Measurements from ENCODE around the gene MYEF2. TPM values are rescaled to one million over a fixed set of nuclear protein-coding genes. Genes with fewer than 3 reads are reported as not detected.

Gene MYEF2
- total and polyA plus RNA-seq, 2 donors (not counting 3 experiments of a cell fraction or from before 2014, with no cell fraction given), result 11.6 to 54.8 TPM

GRCh38 chr15:48153526-48153925 lies 24.6 kb downstream of the MYEF2 start:
- Histone ChIP-seq H3K79me2 (ENCODE audit: control insufficient read depth, insufficient read depth, low read length) (no peaks in the 10 kb centered on the region), H3K27ac (ENCODE audit: insufficient read depth, low read depth, low read length) (no peak overlapping the region), H3K4me3 (replicated peaks in 1 of 3; ENCODE audit: insufficient read depth in 1 of 3, low read depth in 1 of 3, low read length in 3 of 3) (no peak overlapping the region), H3K9me3 (replicated peaks; ENCODE audit: control insufficient read depth, insufficient read depth, low read length) (no peaks in the 10 kb centered on the region), H4K20me1 (replicated peaks; ENCODE audit: control insufficient read depth, extremely low read depth, insufficient read depth, low read length) (no peaks in the 10 kb centered on the region), H3K4me2 (ENCODE audit: insufficient read depth, low read length) (no peak overlapping the region), H3K4me1 (ENCODE audit: control insufficient read depth, extremely low read depth, insufficient read depth, low read length) (peaks cover 29% of the 10 kb centered on the region), H3K27me3 (ENCODE audit: control insufficient read depth in 2 of 2, insufficient read depth in 2 of 2, low read length in 2 of 2) (no peaks in the 10 kb centered on the region), H3K9ac (replicated peaks; ENCODE audit: extremely low read depth, insufficient read depth, low read length) (no peak overlapping the region), H3K9me1 (replicated peaks; ENCODE audit: control insufficient read depth, extremely low read depth, insufficient read depth, low read length) (no peaks in the 10 kb centered on the region), H2AFZ (ENCODE audit: low read depth, low read length) (no peak overlapping the region), H3K36me3 (ENCODE audit: control insufficient read depth in 2 of 2, extremely low read depth in 1 of 2, insufficient read depth in 2 of 2, low read length in 2 of 2) (peaks cover 0 to 9% of the 10 kb centered on the region in 2 experiments)
- BruUV-seq (replicated peaks), result no TSS peak
- dilution Hi-C loops (cut with MboI; ENCODE audit: extremely low pct_ligation_motif_present, low sequenced_read_pairs), result no loop called here
- ChIA-PET CTCF (no interaction called here), POLR2A (no interaction called here)
- intact Hi-C loops (cut with micrococcal nuclease), result no loop called here
- FAIRE-seq (no peak), DNase-seq (ENCODE audit: low read depth, low spot score) (no peak)
- TF ChIP-seq MAX (IDR thresholded peaks at IDR 0.05; ENCODE audit: insufficient read depth, insufficient read length), result no peak
- no peak for TF ChIP-seq GATA2 (IDR thresholded peaks at IDR 0.05; ENCODE audit: insufficient read depth, insufficient read length, low read depth, low read length)
- no peak for TF ChIP-seq JUN (IDR thresholded peaks at IDR 0.05; ENCODE audit: borderline replicate concordance, insufficient read depth, insufficient read length, low read depth)
- no peak for TF ChIP-seq CTCF (IDR thresholded peaks at IDR 0.05; ENCODE audit: extremely low read depth in 1 of 2, insufficient read depth in 1 of 2, low read depth in 1 of 2, low read length in 2 of 2)
- TF ChIP-seq FOS (IDR thresholded peaks at IDR 0.05; ENCODE audit: borderline replicate concordance, insufficient read depth, low read length), result no peak
- no peak for TF ChIP-seq POLR2A (IDR thresholded peaks at IDR 0.05; ENCODE audit: low read depth, low read length)
- TF ChIP-seq POLR2AphosphoS5 (IDR thresholded peaks at IDR 0.05; ENCODE audit: insufficient read depth, low read depth, low read length), result no peak
- TF ChIP-seq EZH2 (IDR thresholded peaks at IDR 0.05; ENCODE audit: borderline replicate concordance, low read depth, low read length, severe bottlenecking), result no peak
- no peak for TF ChIP-seq MYC (IDR thresholded peaks at IDR 0.05; ENCODE audit: low read depth, low read length)
